ENCODE results near the gene EYA2.
"Not testable (repeated sequence)": the region's sequence is repeated elsewhere in the genome, so short reads cannot be mapped to it uniquely, and the experiment has no call there.

Gene EYA2, protein sequence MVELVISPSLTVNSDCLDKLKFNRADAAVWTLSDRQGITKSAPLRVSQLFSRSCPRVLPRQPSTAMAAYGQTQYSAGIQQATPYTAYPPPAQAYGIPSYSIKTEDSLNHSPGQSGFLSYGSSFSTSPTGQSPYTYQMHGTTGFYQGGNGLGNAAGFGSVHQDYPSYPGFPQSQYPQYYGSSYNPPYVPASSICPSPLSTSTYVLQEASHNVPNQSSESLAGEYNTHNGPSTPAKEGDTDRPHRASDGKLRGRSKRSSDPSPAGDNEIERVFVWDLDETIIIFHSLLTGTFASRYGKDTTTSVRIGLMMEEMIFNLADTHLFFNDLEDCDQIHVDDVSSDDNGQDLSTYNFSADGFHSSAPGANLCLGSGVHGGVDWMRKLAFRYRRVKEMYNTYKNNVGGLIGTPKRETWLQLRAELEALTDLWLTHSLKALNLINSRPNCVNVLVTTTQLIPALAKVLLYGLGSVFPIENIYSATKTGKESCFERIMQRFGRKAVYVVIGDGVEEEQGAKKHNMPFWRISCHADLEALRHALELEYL

DNA sequence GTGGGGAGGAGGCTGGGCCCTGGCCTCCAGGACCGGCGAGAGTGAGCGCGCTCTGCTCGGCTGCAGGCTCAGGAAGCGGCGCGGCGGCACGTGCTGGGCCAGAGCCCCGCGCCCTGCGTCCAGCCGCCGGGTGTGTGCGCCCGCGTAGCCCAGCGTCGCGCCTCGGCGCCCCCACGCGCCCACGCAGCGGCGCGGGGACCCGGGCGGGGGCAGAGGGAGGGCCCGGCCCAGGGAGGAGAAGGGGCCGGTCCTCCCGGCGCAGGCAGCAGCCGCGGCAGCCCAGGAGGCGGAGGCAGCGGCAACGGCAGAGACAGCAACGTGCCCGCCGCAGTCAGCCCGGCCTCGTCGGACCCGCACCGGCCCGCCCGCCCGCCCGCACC lies at the start of gene EYA2:
EYA2 (plus strand) TSS at position 265 of the 380 bp plus-strand sequence. CDS start 95,168 bp downstream, outside the sequence.
- no peak for DNase-seq (ENCODE audit: low read depth, low spot score)

DNA sequence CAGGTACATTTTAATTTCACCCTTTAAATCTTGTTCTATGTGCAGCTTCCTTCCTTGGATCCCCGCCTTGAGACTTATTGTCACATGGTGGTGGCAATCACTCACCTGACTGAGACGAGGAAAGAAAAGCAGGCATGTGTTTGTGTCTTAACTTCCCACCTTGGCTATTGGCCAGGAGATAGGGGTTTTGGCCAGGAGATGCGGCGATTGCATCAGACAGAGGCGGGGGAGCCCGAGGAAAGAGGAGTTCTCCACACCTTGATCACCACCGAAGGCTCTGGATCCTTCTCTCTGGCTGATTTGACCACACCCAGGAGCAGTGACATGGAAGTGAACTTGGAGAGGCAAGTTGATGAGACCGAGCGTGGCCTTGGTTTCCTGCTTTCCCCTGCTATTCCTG lies 49.7 kb upstream of the EYA2 start:
- no peak for DNase-seq (ENCODE audit: low read depth, low spot score)

DNA sequence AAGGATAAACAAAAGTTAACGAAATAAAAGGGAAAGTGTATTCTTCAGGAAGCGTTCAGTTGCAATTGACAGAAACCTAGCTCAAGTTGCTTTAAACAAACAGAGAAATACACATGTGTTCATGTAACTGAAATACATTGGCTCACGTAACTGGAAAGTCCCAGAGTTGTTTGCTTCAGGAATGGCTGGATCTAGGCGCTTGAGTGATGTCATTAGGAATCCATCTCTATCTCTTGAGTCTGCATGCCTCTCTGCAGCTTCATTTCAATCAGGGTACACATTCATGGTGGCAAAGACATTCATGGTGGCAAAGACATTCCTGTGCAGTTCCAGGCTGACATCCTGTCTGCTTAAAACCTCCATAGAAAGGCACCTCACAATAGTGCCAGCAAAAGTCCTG lies 45.4 kb upstream of the EYA2 start:
- DNase-seq (ENCODE audit: low read depth, low spot score), result no peak

DNA sequence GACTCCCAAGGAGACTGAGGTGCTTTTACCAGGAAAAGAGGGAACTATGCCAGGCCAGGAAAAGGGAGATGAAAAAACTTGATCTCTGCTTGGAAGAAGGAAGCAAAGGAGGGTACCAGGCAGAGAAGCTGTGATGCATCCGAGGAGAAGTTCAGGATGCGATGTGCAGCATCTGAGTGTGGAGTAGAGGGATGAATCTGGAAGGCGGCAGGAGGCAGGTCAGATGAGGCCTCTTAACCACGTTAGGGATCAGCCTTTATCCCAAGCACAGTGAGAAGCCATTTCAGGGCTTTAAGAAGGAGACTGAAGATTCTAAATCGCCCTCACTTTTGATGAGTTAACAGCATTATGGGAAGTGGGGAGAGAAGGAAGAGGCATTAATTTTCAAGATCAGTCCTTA lies 44.9 kb upstream of the EYA2 start:
- DNase-seq (ENCODE audit: low read depth, low spot score), result no peak

DNA sequence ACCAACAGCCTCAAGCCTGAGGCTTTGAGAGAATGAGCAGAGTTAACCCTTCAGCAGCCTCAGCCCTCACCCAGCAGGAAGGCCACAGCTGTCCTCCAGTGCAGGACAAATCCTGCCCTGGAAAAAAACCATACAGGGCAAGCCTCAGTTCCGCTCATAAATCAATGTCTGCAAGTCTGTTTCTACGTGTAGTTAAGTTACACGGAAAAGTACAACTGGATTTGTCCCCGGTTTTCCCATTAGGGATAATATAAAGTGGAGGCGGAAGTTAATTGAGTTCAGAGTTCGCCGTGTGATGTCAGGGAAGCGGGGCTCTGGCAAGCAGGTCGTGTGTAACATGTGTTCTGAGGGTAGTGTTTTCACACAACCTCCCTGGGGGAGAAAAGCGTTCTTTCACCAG lies 44.2 kb upstream of the EYA2 start:
- no peak for DNase-seq (ENCODE audit: low read depth, low spot score)

DNA sequence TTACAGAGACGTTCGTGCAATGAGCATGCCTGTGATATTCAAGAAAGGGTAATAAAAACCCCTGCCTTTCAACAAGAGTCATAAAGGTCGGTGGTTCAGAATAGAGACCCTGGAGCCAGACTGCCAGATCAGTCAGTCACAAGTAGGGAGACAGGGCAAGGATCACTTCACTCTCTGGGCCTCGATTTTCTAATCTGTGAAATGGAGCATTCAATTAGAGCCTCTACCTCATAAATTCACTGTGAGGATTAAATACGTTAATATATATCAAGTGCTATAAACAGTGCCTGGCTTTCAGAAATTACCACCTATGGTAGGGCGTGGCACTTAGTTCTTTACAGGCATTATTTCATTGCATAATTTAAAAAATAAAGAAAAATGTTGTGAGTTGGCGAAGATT lies 43.7 kb upstream of the EYA2 start:
- DNase-seq (ENCODE audit: low read depth, low spot score), result no peak

DNA sequence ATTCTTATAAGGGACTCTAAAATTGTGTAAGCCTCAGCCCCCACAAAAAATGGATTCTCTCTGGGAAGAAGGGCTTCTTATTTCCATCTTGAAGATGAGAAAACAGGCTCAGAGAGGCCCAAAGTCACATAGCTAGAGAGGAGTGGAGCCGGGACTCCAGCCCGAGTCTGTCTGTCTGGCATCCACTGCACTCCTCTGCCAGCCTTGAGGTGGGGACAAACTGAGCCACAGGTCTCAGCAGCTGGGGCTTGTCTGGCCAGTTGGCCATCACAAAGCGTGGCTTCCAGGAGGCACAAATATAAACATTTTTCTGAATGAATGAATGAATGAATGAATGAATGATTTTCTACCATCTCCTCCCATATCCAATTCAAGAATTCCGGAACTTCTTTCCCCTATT lies 42.9 kb upstream of the EYA2 start:
- DNase-seq (ENCODE audit: low read depth, low spot score), result no peak

DNA sequence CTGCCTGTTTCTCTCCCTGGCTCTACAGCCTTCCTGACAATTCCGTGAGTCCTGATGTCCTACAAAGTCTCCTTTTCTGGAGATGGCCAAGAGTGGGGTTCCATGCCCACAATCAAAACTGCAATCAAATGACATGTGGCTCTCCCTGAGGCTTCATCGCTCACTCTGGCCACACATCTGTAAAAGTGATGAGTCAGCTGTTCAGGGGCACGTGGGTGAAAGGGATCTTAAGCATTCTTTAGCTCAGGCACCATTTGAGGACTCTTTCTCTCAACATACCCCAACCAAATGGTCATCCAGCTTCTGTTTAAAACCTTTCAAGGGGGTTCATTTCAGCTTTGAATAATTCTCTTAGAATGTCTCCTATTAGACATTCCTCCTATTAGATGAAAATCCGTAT lies 42.3 kb upstream of the EYA2 start:
- DNase-seq (ENCODE audit: low read depth, low spot score), result no peak

DNA sequence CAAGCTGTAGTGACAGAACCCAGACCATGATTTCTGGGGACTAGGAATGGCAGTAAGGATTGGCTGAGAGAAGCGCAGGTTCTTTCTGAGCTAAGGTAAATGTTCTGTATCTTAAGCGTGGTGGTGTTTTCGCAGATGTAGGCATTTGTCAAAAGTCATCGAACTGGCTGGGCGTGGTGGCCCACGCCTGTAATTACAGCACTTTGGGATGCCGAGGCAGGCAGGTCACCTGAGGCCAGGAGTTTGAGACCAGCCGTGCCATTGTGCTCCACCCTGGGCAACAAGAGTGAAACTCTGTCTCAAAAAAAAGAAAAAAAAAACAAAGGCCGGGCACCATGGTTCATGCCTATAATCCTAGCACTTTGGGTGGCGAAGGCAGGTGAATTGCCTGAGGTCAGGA lies 40.7 kb upstream of the EYA2 start:
- DNase-seq (ENCODE audit: low read depth, low spot score), result no peak

DNA sequence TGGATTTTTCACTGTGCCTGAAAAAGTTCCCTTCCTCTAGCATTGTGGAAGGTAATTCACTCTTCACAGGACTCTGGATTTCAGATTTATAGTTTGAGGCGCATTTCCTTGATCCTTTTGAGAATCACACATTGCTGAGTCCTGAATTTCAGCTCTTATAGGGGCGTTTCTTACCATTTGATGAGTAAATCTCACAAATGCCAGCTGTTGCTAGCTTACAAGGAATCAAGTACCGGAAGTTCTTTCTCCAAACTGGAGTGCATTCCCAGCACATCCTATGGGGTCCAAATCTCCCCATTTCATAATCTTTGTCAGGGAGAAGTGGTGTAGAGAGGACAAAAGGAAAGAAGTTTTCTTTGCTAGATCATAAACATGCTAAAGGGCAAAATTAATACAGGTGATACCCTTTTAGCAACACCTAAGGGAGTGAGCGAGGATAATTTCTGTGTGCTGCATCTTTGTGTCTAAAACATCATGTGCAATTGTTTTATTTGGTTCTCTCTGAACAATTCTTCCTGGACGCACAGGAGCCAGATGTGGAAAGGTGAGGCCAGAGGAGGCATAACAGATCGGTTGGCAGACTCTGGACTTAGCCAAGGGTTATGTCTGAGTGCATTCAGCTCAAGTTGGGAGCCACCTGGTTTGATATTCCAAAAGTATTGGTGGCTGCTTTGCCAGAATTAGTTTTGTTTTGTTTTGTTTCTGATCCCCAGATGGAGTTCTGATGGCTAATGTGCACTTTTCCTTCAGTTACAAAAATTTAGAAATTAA lies 37.4 kb upstream of the EYA2 start:
- DNase-seq (ENCODE audit: low read depth, low spot score), result no peak

DNA sequence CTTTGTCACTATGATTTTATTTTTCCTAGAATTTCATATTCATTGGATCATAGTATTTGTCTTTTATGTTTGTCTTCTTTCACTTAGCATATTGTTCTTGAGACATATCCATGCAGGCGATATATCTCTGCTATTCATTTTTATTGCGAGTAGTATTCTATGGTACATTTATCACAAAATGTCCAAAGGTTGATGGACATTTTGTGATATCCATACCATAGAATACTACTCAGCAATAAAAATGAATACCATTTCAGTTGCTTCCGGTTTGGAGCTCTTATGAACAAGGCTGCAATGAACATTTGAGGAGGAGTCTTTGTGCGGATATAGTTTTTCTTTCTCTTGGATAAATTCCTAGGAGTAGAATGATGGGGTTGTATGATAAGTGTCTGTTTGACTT lies 28.8 kb upstream of the EYA2 start:
- no peak for DNase-seq (ENCODE audit: low read depth, low spot score)

DNA sequence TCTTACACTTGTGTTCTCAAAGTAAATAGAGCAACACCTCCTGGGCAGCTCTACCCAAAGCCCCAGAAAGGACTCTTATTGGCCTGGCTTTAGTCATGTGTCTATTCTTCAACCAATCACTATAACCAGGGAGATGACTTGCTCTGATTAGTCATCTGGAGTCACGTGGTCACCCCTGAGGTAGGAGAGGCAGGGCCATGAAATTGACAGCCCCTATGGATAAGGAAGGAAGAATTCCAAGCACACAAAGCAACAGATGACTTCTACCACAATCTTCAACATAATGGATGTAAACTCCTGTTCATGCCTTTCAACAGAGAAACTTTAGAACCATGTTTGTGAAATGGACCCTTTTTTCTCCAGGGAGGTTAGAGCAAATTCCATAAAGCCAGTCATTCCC lies 24.6 kb upstream of the EYA2 start:
- no peak for DNase-seq (ENCODE audit: low read depth, low spot score)

DNA sequence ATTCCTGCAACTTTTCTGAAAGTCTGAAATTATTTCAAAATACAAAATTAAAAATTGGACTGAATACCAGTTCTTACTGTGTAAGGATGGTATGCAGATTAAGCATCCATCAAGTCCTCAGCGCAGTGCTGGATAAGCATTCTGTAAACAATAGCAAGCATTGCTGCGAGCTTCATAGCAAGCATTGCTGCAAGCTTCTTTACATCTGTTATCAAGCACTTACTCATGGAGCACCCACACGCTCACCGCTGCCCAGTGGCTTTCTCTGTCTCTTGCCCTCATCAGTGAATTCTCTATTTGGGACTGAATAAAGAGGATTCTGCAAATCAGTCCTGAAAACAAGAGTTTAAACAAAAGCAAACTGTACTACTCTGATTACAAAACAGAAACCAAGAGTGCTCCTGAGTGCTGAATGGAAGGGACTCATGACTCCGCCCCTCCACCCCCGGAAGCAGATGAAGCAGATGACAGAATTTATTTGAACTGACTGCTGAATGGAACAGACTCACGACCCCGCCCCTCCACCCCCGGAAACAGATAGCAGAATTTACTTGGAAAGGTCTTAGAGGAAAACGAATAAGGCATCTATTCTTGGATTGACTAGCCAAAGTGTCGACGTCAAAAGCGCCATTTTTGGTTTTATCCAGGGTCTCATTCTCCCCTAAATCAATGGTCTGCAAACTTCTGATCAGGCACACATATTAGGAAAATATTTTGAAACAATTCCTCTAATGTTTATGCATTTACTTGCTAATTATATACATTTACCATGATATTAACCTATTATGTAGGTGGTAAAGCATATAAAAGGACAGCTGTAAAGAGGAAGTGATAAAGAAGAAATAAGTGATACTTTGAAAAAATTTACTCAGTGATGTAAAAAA lies 22.1 kb upstream of the EYA2 start:
- DNase-seq (ENCODE audit: low read depth, low spot score), result no peak

DNA sequence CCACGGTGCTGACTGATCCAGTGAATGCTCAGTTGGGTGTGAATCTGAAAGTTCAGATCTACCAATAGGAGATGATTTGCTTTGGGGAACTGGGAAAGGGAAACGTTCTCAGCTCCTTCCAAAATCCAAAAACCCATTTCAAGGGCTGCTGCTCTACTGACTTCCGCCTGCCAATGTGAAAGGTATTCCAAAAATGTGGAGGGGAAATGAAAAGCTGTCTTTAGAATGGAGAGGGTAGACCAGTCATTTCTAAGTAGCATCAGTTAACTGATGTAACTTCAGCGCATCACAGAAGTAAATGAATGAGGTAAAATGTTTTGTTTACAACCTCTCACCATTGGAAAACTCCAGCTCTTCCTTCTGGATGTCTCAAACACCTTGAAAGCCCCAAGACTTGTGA lies 19.6 kb upstream of the EYA2 start:
- no peak for DNase-seq (ENCODE audit: low read depth, low spot score)

DNA sequence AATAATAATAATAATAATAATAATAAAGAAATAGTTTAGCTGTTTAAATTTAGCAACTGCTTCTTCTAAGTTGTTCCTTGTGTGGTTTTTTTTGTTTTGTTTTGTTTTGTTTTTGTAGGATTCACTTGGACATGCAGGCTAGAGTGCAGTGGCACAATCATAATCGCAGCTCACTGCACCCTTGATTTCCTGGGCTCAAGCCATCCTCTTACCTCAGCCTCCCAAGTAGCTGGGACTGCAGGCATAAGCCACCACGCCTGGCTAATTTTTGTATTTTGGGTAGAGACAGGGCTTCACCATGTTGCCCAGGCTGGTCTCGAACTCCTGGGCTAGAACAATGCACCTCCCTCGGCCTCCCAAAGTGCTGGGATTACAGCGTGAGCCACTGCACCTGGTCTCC lies 15.3 kb upstream of the EYA2 start:
- DNase-seq (ENCODE audit: low read depth, low spot score), result no peak

DNA sequence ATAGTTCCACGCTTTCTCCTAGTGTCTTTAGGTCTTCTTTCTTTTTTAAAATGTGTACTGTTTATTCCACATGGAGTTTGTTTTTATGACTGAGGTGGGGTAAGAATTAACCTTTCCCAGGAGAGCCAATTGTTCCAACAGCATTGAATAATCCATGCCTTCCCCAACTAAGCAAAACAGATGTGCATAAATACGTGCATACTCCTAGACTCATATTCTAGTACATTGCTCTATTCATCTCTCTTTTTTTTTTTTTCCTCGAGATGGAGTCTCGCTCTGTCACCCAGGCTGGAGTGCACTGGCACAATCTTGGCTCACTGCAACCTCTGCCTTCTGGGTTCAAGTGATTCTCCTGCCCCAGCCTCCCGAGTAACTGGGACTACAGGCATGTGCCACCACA lies 14.7 kb upstream of the EYA2 start:
- DNase-seq (ENCODE audit: low read depth, low spot score), result not testable (repeated sequence)

DNA sequence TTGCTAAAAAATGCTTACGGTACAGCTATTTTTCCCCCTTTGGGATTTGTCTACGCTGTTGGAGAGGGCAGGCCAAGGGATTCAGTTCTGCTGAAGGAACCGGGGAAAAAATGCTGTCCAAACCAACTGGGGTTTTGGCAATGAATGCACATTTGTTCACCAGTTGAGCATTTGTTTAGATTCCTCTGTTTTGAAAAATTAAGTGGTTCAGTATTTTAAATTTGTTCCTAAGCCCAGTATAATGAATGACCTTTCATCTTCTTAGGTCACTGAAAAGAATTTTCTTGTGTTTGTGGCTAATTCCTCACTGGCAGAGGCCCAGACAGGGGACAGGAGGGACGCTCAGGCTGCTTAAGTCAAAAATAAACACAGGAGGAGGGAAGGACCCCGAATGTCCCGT lies 10.8 kb upstream of the EYA2 start:
- DNase-seq (ENCODE audit: low read depth, low spot score), result no peak

DNA sequence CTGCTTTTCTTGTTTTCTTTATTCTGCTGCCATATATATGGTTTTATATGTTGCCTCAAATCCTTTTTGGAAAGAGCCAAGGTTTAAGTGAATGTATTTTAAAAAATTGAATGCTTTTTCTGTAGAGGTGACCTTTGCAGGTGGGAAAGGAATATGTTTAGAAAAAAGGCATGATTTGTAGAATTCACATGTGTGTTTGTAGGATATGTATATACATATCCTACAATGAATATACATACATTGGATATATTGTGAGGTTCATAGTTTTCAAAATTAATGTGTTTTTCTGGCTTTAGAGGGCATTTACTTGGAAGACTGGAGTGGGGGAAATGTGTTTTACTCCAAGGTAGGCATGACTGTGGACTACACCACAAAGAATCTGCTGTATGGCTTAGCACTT lies 4.0 kb upstream of the EYA2 start:
- no peak for DNase-seq (ENCODE audit: low read depth, low spot score)

DNA sequence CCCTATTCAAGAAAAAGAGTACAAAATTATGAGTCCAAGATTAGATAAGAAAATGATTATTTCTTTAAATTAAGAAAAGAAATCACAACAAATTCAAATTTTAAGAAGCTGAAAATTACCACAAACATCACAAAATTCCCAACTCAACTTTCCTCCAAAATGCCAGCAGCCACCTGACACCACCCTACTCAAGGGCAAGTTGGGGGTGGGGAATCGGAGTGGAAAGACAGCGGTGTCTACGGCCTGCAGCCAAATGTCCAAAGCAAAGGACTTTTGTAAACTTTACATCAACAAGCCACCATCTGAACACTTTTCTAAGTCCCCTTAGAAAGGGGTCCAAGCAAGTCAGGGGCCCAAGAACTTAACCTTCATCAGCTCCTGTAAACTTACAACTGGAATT lies 1.6 kb upstream of the EYA2 start:
- no peak for DNase-seq (ENCODE audit: low read depth, low spot score)

DNA sequence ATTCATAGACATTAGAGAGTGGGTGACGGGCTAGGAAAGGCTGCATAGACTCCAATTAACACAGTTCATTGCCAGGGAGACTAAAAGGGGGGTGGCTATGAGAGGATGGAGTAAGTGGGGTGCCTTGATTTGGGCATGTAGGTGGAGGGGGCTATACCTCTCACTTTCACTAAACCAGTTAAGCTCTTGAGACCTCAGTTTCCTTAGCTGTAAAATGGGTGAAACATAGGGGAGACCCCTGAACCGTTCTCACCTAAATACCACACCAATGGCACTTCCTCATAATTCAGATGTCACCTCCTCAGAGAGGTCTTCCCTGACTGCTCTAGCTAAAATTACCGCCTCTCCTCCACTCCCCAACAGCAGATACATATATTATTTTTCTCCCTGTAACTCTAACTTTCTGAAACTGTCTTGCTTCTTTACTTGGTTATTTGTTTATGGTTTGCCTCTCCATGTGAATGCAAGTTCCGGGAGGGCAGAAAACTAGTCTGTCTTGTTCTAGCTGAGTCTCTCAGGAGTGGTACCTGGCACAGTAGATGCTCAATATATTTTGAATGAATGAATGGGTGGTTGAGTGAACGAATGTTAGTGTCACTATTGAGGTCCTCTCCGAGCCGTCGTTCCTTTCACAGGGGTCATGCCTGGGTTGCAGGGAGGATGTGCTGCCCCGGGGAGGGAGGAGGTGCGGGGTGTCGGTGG lies 615 bp upstream of the EYA2 start:
- no peak for DNase-seq (ENCODE audit: low read depth, low spot score)
